GM21619 (cell line): ENCODE measurements around the gene ZNF785.
"Not testable (repeated sequence)": the region's sequence is repeated elsewhere in the genome, so short reads cannot be mapped to it uniquely, and the experiment has no call there.

Experiments used
- ATAC-seq: cut with Tn5 transposase; IDR thresholded peaks from one replicate; pipeline ENCODE4 v1.9.1; 2021; ENCODE audit not compliant: unreplicated experiment

ZNF785 gene

GRCh38 chr16:30585400-30586191 is at the start of gene ZNF785:
Gene ZNF785 (minus strand): TSS chr16:30585697. CDS start chr16:30585611, 86 bp downstream.
- ATAC-seq = peak; percentile 85

- ATAC-seq = no peak
These were observed 48.0 kb upstream of the ZNF785 start for GRCh38 chr16:30633526-30633925.

GRCh38 chr16:30632454-30632853 is 47.0 kb upstream of the ZNF785 start:
- not testable (repeated sequence) for ATAC-seq

- ATAC-seq = no peak
These were observed 43.4 kb upstream of the ZNF785 start for GRCh38 chr16:30628628-30629540.

- no peak for ATAC-seq
These were observed 40.7 kb upstream of the ZNF785 start for GRCh38 chr16:30626236-30626635.

GRCh38 chr16:30623536-30624283 is 38.2 kb upstream of the ZNF785 start:
- ATAC-seq = no peak

- ATAC-seq = no peak
These were observed 37.0 kb upstream of the ZNF785 start for GRCh38 chr16:30622455-30623032.

- no peak for ATAC-seq
These were observed 36.3 kb upstream of the ZNF785 start for GRCh38 chr16:30621765-30622164.

- ATAC-seq = no peak
These were observed 34.7 kb upstream of the ZNF785 start for GRCh38 chr16:30620169-30620568.

- no peak for ATAC-seq
These were observed 34.1 kb upstream of the ZNF785 start for GRCh38 chr16:30619638-30620037.

GRCh38 chr16:30619202-30619601 is 33.7 kb upstream of the ZNF785 start:
- no peak for ATAC-seq

- no peak for ATAC-seq
These were observed 30.0 kb upstream of the ZNF785 start for GRCh38 chr16:30615358-30616091.

GRCh38 chr16:30609926-30610839 is 24.7 kb upstream of the ZNF785 start, which contains the start of gene ZNF689:
Gene ZNF689 (minus strand): TSS chr16:30610389. CDS start chr16:30610041, 348 bp downstream.
- ATAC-seq = peak; percentile 83

- ATAC-seq = peak; percentile 45
These were observed 23.8 kb upstream of the ZNF785 start for GRCh38 chr16:30609002-30609925.

GRCh38 chr16:30606004-30606403 is 20.5 kb upstream of the ZNF785 start:
- no peak for ATAC-seq

GRCh38 chr16:30605158-30605557 is 19.7 kb upstream of the ZNF785 start:
- ATAC-seq = no peak

GRCh38 chr16:30604316-30604947 is 18.9 kb upstream of the ZNF785 start:
- ATAC-seq = no peak
